Effector memory CD8-positive, alpha-beta T cell (primary cell): ENCODE results near the gene TMEM120A.
A peak's percentile ranks its signal among the peaks of the same experiment; 100 is the strongest.

ENCODE experiments used
- ATAC-seq: fragments of 150-1000 bp; cut with Tn5 transposase; replicated peaks from 2 replicates; pipeline ENCODE4 v1.10.0; 2021; ENCODE audit warnings: mild to moderate bottlenecking, moderate library complexity
- DNase-seq, 3 experiments: peaks; one replicate each; pipeline ENCODE4 v3.0.0; 2021
- H3K27ac Mint-ChIP-seq, 2 donors: one replicate each; pipeline ENCODE4 v1.8.0; 2022; ENCODE audit warnings: mild to moderate bottlenecking in 2 of 2, mixed read lengths in 2 of 2, moderate library complexity in 2 of 2
- H3K27me3 Mint-ChIP-seq, 2 donors: one replicate each; pipeline ENCODE4 v1.8.0; 2022; ENCODE audit warnings: mixed read lengths in 2 of 2
- H3K36me3 Mint-ChIP-seq: one replicate; pipeline ENCODE4 v1.8.0; 2022; ENCODE audit warnings: mild to moderate bottlenecking, moderate library complexity, mixed read lengths; ENCODE audit not compliant: insufficient read depth
- H3K4me1 Mint-ChIP-seq, 2 donors: one replicate each; pipeline ENCODE4 v1.8.0; 2022; ENCODE audit warnings: low read depth in 2 of 2, mixed read lengths in 2 of 2
- H3K4me3 Mint-ChIP-seq, 2 donors: one replicate each; pipeline ENCODE4 v1.8.0; 2022; ENCODE audit warnings: mild to moderate bottlenecking in 2 of 2, mixed read lengths in 2 of 2, moderate library complexity in 2 of 2
- H3K9me3 Mint-ChIP-seq, 2 donors: one replicate each; pipeline ENCODE4 v1.8.0; 2022; ENCODE audit warnings: mixed read lengths in 2 of 2

The TMEM120A gene

DNA sequence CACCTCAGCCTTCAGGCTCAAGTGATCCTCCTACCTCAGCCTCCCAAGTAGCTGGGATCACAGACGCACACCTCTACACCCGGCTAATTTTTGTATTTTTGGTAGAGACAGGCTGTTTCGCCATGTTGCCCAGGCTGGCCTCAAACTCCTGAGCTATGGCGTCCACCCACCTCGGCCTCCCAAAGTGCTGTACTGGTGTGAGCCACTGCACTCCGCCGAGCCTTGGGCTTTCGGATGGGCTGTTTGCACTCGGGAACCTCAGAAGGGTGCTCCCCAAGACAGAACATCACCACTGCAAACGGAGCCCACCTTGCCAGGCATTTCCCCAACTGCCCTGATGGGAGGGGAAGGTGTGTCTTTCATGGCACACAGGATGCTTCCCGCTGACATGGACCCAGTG lies 27.3 kb downstream of the TMEM120A start:
- peak overlapping the region in 1 of 2 donors; percentile 49 for H3K27ac Mint-ChIP-seq
- ATAC-seq (no peak), DNase-seq (no peak)
- no peaks in the 10 kb centered on the region for H3K9me3 Mint-ChIP-seq
- H3K4me1 Mint-ChIP-seq = peaks cover 0 to 6% of the 10 kb centered on the region in 2 donors
- no peak overlapping the region for H3K4me3 Mint-ChIP-seq
- H3K27me3 Mint-ChIP-seq = no peaks in the 10 kb centered on the region
- H3K36me3 Mint-ChIP-seq = peaks cover 10% of the 10 kb centered on the region

DNA sequence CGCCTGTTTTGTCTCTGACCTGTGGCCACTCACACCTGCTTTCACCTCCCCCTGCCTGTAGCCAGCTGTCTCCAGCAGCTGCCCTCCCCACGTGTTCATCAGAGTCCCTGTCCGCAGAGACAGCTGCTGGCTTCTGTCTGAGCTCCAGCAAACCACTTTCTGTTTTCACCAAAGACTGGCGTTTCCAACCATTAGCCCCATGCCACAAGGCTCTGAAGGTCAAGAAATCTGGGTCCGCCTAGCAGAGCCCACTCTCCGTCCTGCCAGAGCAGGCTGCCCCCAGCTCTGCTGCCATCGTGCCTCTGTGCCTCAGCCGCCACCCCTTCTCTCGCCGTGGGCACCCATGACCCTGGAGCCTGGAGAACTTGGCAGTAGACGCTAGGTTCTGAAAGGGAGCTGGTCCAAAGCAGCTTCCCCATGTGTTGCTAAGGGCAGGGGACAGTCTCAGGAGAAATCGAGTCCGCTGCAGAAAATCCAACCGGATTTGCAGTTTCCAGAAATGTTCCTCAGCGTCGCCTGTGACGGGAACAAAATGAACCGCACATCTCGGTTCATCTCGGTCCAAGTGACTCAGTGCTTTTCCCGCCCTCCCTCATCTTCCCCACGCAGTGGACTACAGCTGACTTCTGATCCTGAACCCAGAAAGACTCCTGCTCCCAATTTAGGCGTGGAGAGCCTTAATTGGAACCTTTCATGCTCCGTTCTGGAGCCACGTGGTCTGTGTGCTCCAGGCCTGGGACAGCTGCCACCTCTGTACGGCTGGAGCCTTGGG lies 28.0 kb downstream of the TMEM120A start:
- no peaks in the 10 kb centered on the region for H3K9me3 Mint-ChIP-seq
- DNase-seq = no peak
- H3K36me3 Mint-ChIP-seq = peaks cover 15% of the 10 kb centered on the region
- ATAC-seq = no peak
- H3K4me3 Mint-ChIP-seq = no peak overlapping the region
- H3K27ac Mint-ChIP-seq = no peak overlapping the region
- H3K4me1 Mint-ChIP-seq = peaks cover 0 to 4% of the 10 kb centered on the region in 2 donors
- H3K27me3 Mint-ChIP-seq = no peaks in the 10 kb centered on the region

DNA sequence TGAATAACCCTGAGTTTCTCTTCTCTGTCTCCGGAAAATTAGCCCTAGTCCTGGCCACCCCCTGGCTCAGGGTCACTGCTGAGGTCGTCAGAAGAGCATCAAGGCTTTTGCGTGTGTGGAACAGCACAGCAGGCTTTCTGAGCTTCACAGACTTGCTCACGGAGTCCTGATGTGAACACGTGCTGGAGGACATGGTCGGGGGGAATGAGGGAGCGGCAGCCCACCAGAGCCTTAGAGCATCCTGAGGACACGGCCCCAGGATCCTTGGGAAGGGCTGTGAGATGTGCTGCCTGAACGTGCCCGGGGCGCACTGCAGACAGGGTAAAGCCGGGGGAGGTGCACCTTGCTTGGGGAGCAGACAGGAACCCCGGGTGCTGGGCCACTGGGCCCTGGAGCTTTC lies 28.8 kb downstream of the TMEM120A start:
- no peak for DNase-seq
- Mint-ChIP-seq H3K27ac (no peak overlapping the region), H3K4me1 (peaks cover 0 to 4% of the 10 kb centered on the region in 2 donors), H3K36me3 (peaks cover 15% of the 10 kb centered on the region), H3K4me3 (no peak overlapping the region), H3K9me3 (no peaks in the 10 kb centered on the region), H3K27me3 (no peaks in the 10 kb centered on the region)
- no peak for ATAC-seq

DNA sequence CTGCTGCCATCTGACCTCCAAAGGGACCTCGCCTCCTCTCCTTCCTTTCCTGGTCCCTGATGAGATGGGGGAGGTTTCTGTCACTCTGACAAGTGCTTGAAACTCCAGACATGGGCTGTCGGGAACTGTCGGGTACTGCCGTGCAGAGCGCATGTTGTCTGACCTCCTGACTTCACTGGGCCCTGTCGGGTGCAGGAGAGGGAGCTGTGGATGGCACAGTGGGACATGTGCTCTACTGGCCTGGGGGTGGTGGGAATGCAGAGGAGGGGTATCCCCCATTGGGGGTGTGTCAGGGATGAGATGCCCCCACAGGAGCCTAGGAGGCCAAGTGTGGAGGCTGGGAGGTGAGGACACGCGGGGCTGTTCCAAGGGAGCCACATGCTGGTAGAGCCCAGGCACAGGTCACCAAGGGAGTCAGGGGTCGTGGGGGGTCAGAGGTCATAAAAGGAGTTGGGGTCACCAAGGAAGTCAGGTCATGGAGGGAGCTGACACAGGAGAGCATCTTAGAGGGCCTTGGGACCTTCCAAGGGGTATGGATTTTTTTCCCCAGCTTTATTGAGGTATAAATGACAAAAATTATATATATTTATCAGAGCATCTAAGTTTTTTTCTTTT lies 30.9 kb downstream of the TMEM120A start:
- peak overlapping the region in 1 of 2 donors; percentile 41 for H3K27ac Mint-ChIP-seq
- peaks cover 18% of the 10 kb centered on the region for H3K36me3 Mint-ChIP-seq
- H3K4me1 Mint-ChIP-seq = peaks cover 0 to 4% of the 10 kb centered on the region in 2 donors
- ATAC-seq (no peak), DNase-seq (no peak)
- H3K4me3 Mint-ChIP-seq = no peak overlapping the region
- no peaks in the 10 kb centered on the region for H3K9me3 Mint-ChIP-seq
- no peaks in the 10 kb centered on the region for H3K27me3 Mint-ChIP-seq

DNA sequence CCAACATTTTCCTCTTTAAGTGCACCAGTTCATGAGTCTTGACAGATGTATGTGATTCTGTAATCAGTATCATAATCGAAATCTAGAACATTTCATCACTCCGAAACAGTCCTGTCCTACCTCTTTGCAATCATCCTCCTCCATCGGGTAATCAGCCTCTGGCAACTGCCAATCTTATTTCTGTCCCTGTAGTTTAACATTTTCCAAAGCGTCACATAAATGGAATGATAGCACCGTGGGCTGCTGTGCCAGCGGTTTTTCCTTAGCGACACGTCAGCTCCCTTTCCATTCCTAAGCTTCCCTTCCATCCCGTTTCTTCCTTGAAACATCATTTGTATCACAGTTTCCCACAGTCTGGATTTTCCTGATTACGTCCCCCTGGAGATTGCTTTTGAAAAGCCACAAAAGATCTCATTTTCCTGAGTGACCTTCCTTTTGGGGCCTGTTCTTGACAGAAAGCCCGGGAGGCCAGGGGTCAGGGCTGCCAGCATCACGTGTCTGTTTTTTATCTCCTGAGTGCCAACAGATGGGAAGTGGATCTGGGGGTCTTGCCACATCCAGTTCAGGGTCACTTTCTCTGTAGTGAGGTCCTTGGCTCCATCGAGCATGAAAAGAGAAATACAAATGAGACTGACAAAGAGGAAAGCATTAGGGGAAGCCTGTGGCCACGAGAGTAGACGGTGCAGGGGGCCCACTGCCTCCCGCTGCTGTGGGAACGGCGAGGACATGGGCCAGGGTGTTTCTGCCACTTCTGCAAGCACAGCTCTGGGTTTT lies 31.6 kb downstream of the TMEM120A start:
- H3K9me3 Mint-ChIP-seq = no peaks in the 10 kb centered on the region
- peaks cover 16% of the 10 kb centered on the region for H3K36me3 Mint-ChIP-seq
- ATAC-seq = no peak
- H3K4me3 Mint-ChIP-seq = no peak overlapping the region
- peaks cover 0 to 4% of the 10 kb centered on the region in 2 donors for H3K4me1 Mint-ChIP-seq
- no peaks in the 10 kb centered on the region for H3K27me3 Mint-ChIP-seq
- H3K27ac Mint-ChIP-seq = no peak overlapping the region
- DNase-seq = no peak

DNA sequence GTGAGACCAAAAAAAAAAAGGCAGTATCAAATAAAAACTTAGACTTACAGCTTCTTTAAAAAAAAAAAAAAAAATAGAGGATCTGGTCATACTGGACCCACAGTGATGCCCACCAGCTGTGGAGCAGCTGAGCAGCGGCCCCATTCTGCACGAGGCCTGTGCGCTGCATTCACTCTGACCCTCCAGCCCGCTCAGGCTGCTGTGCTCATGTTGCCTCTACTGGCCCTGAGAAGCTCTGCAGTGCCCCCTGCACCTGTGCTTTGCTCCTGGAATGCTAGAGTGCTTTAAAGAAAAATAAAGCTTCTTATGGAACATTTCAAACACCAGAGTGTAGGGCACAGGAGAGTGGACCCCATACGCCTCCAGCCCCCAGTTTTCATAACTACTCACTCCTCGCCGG lies 33.2 kb downstream of the TMEM120A start:
- DNase-seq = no peak
- Mint-ChIP-seq H3K36me3 (peaks cover 16% of the 10 kb centered on the region), H3K27ac (no peak overlapping the region)

DNA sequence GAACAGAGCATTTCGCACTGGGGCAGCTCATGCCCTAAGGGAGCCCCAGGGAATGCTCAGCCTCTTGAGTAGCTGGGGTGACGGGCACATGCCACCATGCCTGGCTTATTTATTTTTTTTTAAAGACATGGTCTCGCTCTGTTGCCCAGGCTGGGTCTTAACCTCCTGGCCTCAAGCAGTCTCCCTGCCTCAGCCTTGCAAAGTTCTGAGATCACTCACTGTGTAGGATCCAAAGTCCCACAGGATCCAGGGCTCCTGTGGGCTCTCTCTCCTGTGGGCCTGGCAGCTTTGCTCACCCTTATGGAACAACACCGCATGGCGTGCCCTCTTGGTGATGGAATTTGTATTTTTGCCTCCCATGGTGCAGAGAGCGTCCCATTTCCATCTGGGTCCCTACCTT lies 34.0 kb downstream of the TMEM120A start:
- Mint-ChIP-seq H3K9me3 (no peaks in the 10 kb centered on the region), H3K4me1 (peaks cover 0 to 4% of the 10 kb centered on the region in 2 donors), H3K27ac (no peak overlapping the region), H3K4me3 (no peak overlapping the region), H3K36me3 (peaks cover 16% of the 10 kb centered on the region), H3K27me3 (no peaks in the 10 kb centered on the region)
- DNase-seq = no peak
- no peak for ATAC-seq

More for the DNA sequence above, 33.2 kb downstream of the TMEM120A start:
- Mint-ChIP-seq H3K4me3 (no peak overlapping the region), H3K9me3 (no peaks in the 10 kb centered on the region), H3K4me1 (peaks cover 0 to 4% of the 10 kb centered on the region in 2 donors), H3K27me3 (no peaks in the 10 kb centered on the region)
- no peak for ATAC-seq

DNA sequence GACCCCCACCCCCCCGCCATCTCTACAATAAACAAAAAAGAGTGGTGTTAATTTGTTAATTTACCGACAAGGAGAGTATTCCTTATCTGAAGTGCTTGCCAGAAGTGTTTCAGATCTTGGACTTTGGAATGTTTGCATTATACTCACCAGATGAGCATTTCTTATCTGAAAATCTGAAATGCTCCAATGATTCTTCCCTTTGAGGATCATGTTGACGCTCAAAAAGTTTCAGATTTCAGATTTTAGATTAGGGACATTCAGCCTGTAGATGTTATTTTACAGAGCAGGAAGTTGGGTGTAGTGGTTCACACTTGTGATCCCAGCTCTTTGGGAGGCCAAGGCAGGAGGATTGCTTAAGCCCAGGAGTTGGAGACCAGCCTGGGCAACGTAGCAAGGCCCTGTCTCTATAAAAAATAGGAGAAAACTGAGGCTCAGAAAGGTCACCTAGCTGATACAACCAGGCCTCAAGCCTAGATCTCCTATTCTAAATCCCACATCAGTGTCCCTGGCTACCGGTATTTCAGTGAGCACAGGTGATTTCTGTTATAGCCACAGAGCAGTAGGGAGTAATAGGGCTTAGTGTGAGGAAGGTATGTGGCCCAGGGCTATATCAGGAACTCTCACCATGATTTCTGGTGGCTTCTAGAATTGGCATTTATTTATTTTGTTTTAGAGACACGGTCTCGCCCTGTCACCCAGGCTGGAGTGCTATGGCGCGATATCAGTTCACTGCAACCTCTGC lies 35.4 kb downstream of the TMEM120A start:
- Mint-ChIP-seq H3K27ac (no peak overlapping the region), H3K4me3 (no peak overlapping the region), H3K9me3 (no peaks in the 10 kb centered on the region), H3K4me1 (peaks cover 0 to 5% of the 10 kb centered on the region in 2 donors), H3K36me3 (peaks cover 22% of the 10 kb centered on the region), H3K27me3 (no peaks in the 10 kb centered on the region)
- ATAC-seq = no peak
- DNase-seq = no peak

DNA sequence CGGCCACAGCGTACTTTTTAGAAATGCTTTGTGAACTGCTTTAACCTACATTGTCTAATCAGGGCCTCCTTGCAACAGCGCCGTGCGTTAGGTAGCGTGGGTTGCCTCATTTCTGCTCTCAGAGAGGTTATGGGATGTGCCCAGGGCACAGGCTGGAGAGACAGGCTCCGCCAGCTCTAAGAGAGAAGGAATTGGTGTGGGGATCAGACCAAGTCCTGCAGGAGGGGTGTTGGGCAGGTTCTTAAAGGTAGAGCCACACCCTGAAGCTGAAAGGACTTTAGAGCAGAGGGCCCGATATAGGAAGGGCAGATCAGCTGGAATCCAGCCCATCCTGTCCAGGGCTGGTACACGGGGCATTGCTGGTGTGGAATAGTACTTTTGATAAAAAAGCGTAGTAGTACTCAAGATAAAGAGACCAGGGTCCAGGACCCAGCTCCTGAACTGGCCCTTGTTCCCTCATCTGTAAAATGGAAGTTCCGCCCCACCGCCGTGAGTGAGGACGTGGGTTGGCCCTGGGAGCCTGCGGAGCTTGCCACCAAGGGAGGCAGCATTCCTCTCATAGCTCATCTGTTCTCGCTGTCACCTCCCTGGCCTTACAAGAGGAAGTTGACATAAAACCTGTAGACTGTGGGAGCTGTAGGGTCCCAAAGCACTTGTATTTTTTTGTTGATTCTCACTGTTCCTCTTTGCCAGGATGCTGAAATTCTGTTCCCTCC lies 37.2 kb downstream of the TMEM120A start:
- Mint-ChIP-seq H3K9me3 (no peaks in the 10 kb centered on the region), H3K27ac (peak overlapping the region in 1 of 2 donors; percentile 10), H3K36me3 (peaks cover 19% of the 10 kb centered on the region), H3K4me1 (peaks cover 0 to 3% of the 10 kb centered on the region in 2 donors), H3K4me3 (no peak overlapping the region), H3K27me3 (no peaks in the 10 kb centered on the region)
- DNase-seq (no peak), ATAC-seq (no peak)

DNA sequence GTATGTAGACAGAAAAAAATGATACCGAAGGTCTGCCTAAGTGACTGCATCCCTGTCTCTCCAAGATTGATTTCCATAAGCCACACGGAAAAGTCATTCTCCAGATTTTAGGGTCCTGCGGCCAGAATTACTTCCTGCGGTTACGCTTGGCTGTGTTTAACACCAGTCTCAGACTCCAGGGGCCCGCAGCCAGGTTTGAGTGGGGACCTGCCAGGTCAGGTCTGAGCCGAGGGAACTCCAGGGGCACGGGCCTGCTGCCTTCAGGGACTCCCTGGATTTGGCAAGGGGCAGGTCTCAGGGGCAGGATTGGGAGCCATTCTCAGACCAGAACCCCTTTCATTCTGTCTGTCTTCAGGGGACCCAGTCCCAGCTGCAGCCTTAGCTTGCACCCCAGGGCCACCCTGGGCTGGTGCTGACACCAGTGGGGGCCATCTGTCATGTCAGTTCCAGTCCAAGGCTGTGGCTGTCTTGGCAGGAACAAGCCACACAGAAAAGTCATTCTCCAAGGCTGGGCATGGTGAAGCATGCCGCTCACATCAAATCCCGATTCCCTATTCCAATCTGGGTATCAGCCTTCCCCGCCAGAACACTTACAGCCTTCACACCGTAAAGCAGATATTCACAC lies 39.0 kb downstream of the TMEM120A start:
- Mint-ChIP-seq H3K27ac (no peak overlapping the region), H3K27me3 (no peaks in the 10 kb centered on the region), H3K4me1 (peaks cover 0 to 3% of the 10 kb centered on the region in 2 donors), H3K4me3 (no peak overlapping the region), H3K36me3 (peaks cover 11% of the 10 kb centered on the region), H3K9me3 (no peaks in the 10 kb centered on the region)
- DNase-seq = no peak
- ATAC-seq = no peak

DNA sequence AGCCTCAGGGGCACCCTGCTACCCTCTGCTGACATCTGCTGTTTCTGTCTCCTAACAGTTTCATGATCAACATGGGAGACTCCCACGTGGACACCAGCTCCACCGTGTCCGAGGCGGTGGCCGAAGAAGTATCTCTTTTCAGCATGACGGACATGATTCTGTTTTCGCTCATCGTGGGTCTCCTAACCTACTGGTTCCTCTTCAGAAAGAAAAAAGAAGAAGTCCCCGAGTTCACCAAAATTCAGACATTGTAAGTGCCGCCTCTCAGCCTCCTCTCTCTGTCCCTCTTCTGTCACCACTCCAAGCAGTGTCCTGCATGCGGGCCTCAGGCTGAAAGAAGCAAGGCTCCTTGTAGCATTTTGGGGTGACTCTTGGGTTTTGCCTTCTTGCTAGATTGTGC lies 40.5 kb downstream of the TMEM120A start:
- Mint-ChIP-seq H3K4me1 (peaks cover 3 to 4% of the 10 kb centered on the region in 2 donors), H3K27me3 (no peaks in the 10 kb centered on the region), H3K4me3 (no peak overlapping the region), H3K9me3 (no peaks in the 10 kb centered on the region), H3K27ac (no peak overlapping the region), H3K36me3 (peaks cover 9% of the 10 kb centered on the region)
- ATAC-seq = no peak
- DNase-seq = no peak

DNA sequence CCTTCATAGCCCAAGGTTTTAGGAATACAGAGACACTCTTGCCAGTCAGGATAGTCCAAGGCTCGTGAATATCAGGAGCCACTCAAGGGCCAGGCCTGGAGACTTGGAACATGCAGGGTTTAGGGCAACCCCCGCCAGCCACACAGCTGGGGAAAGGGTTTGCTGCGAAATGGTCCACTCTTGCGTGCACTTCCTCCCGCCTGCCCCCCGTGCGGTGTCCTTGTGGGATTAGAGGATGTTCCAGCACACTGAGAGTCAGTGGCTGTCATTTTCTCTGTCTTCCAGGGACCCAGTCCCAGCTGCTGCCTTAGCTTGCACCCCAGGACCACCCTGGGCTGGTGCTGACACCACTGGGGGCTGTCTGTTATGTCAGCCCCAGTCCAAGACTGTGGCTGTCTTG lies 41.0 kb downstream of the TMEM120A start:
- Mint-ChIP-seq H3K4me3 (no peak overlapping the region), H3K9me3 (no peaks in the 10 kb centered on the region), H3K36me3 (peaks cover 11% of the 10 kb centered on the region), H3K27ac (no peak overlapping the region), H3K4me1 (peaks cover 3 to 9% of the 10 kb centered on the region in 2 donors), H3K27me3 (no peaks in the 10 kb centered on the region)
- DNase-seq (no peak), ATAC-seq (no peak)
